ENCODE measurements around the gene BICDL1.

GRCh38 chr12:120095331-120095730, 106.3 kb downstream of the BICDL1 start:
- no peak for TF ChIP-seq CTCF (IDR thresholded peaks at IDR 0.05)
- no peak for TF ChIP-seq POLR2AphosphoS5 (IDR thresholded peaks at IDR 0.05)
- no peak for TF ChIP-seq POLR2A (IDR thresholded peaks at IDR 0.05)
- TF ChIP-seq EP300 (IDR thresholded peaks at IDR 0.05), result no peak

All from suprapubic skin (tissue), 4 donors.